GM19023 (cell line): Measurements from ENCODE around the gene GNAI2.
"Not testable (repeated sequence)": the region's sequence is repeated elsewhere in the genome, so short reads cannot be mapped to it uniquely, and the experiment has no call there.

Source experiments
- ATAC-seq: cut with Tn5 transposase; IDR thresholded peaks from one replicate; pipeline ENCODE4 v1.9.1; 2021; ENCODE audit warnings: mild to moderate bottlenecking, moderate library complexity; ENCODE audit not compliant: unreplicated experiment

GNAI2 gene

GRCh38 chr3:50263478-50264382 lies 27.7 kb downstream of the GNAI2 start:
- ATAC-seq: no peak

GRCh38 chr3:50264383-50264963 lies 28.5 kb downstream of the GNAI2 start:
- no peak for ATAC-seq

GRCh38 chr3:50264964-50265485 lies 29.0 kb downstream of the GNAI2 start:
- ATAC-seq: no peak

- ATAC-seq: no peak
These were observed 29.6 kb downstream of the GNAI2 start for GRCh38 chr3:50265571-50265970.

- no peak for ATAC-seq
These were observed 30.0 kb downstream of the GNAI2 start for GRCh38 chr3:50266017-50266416.

- no peak for ATAC-seq
These were observed 30.8 kb downstream of the GNAI2 start for GRCh38 chr3:50266836-50267235.

DNA sequence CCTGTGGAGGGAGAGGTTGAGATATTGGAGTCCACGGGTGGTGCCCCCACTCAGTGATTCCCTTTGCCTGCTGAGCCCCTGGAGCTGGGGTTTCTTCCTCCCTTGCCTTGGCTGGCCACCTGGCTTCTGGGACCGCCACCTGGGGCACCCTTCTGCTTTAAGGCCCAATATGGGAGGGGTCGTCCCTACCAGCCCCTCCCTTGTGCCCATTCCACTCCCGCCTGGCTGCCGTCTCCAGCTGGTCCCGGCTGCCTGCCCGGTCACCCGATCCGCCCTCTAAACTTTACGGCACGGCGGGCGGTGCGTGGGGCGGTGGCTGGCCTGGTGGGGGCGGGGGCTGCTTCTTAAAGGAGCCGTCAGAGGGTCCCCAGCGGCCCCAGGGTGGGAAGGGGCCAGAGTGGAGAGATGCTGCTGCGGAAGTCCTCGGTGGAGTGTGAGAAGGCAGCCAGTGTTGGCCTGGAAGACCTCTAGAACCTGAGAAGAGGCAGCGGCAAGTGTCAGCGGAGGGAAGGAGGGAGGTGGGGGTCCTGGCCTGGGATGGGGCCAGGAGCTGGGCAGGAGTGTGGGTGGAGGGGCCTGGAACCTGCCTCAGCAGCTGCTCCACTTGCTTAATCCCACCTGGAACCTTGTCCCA lies 31.4 kb downstream of the GNAI2 start:
- ATAC-seq: no peak

DNA sequence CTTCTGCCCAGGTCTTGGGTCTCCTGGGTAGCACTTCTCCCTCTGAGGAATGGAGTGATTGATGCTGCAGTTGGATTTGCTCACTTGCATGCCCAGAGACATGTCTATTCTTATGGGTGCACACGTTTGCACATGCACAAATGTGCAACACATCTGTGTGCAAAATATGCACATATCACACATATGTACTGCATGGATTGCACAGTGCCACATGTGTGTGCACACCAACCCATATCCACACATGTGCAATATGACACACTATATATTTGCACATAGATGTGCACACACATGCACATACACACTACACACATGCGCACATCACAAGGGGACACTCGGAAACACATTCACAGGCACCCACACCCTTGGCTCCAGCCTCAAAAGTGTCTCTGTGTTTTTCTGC lies 32.3 kb downstream of the GNAI2 start:
- no peak for ATAC-seq

DNA sequence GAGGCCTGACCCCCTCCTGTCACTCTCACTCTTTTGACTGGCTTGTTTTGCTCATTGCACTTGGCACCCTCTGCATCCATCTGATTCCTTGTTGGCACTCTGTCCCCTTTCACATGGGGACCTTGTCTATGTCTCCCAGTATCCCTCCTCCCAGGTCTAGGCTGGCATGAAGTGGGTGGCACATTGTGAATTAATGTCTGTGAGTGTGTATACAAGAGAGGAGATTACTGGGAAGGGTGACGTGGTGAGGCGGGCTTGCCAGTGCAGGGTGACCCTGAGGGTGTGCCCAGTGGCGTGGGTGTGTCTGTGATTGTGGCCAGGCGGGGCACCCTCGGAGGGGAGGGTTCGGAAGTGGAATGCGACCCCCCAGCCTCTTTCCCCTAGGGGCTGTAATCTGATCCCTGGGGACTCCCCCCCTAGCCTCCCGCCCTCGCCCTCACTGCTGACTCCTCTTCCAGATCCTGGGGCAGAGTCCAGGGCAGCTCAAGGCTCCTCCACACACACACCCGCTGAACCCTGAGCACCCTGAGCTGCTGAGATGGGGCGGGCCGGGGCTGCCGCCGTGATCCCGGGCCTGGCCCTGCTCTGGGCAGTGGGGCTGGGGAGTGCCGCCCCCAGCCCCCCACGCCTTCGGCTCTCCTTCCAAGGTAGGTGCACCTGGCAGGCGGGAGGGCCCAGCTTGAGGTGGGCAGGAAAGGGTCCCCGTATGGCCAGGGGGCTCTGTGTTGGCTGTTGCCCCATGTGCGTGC lies 32.9 kb downstream of the GNAI2 start, which contains the start of gene SEMA3B:
TSS of gene SEMA3B (plus strand) at position 445 of the 749 bp plus-strand sequence. CDS start at position 539, 94 bp downstream.
- no peak for ATAC-seq

DNA sequence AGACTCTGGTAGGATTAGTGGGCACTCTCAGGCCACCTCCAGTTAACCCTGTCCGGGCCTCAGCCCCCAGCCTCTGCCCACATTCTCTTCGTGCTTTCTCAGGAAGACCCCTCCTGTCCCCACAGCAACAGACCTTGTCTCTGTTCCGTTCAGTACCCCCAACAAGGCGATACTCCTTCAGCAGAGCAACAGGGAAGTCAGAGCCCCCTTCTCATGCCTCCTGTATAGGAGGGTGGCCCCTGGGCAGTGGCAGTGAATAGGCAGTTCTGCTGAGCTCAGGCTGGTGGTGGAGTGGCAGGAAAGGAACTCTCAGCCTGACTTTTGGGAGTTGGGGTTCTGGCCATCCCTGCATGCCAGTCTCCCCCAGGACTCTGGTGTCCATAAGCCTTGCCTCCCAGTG lies 33.5 kb downstream of the GNAI2 start:
- no peak for ATAC-seq

DNA sequence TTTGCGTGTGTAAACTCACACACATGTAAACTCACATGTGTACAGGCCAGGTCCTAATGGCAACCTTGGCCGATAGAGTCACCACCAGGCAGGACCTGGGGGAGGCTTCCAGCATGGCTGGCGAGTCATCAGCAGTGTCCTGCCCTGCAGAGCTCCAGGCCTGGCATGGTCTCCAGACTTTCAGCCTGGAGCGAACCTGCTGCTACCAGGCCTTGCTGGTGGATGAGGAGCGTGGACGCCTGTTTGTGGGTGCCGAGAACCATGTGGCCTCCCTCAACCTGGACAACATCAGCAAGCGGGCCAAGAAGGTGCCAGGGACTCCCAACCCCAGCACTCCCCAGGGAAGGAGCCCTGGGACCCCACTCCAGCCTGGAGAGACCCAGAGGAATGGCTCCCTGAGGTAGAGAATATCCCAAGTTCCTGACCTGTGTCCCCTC lies 34.0 kb downstream of the GNAI2 start:
- ATAC-seq: no peak

- ATAC-seq: no peak
These were observed 34.6 kb downstream of the GNAI2 start for GRCh38 chr3:50270422-50271224.

DNA sequence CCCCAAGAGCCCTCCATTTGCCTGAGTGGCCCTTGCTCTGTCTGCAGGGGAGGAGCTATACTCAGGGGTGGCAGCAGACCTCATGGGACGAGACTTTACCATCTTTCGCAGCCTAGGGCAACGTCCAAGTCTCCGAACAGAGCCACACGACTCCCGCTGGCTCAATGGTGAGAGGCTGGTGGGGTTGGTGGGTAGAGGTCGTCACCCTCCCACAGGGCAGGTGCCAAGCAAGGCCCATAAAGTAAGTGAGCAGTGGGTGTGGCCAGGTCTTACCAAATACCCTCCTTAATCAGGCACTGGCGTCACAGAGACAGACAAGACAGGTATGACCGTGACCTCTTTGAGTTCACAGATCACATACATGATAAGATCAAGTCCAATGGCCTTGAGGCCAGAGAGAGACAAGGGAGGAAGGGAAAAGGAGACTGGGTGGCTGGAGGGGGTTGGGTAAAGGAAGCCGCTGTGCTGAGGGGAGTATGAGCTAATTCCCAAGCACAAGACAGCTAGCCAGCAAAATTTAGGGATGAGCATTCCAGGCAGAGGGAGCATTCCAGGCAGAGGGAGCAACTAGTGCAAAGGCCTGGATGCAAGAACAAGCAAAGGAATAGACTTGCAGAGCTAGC lies 35.4 kb downstream of the GNAI2 start:
- no peak for ATAC-seq

DNA sequence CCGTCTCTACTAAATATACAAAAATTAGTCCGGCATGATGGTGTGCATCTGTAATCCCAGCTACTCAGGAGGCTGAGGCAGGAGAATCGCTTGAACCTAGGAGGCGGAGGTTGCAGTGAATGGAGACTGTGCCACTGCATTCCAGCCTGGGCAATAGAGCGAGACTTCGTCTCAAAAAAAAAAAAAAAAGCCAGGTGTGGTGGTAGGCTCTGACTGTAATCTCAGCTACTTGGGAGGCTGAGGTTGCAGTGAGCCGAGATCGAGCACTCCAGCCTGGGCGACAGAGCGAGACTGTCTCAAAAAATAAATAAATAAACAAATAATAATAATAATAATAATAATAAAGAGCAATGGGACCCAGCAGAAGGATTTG lies 36.5 kb downstream of the GNAI2 start:
- not testable (repeated sequence) for ATAC-seq

GRCh38 chr3:50272911-50273688 lies 37.1 kb downstream of the GNAI2 start:
- ATAC-seq: peak; percentile 85

GRCh38 chr3:50273689-50274065 lies 37.7 kb downstream of the GNAI2 start:
- no peak for ATAC-seq

DNA sequence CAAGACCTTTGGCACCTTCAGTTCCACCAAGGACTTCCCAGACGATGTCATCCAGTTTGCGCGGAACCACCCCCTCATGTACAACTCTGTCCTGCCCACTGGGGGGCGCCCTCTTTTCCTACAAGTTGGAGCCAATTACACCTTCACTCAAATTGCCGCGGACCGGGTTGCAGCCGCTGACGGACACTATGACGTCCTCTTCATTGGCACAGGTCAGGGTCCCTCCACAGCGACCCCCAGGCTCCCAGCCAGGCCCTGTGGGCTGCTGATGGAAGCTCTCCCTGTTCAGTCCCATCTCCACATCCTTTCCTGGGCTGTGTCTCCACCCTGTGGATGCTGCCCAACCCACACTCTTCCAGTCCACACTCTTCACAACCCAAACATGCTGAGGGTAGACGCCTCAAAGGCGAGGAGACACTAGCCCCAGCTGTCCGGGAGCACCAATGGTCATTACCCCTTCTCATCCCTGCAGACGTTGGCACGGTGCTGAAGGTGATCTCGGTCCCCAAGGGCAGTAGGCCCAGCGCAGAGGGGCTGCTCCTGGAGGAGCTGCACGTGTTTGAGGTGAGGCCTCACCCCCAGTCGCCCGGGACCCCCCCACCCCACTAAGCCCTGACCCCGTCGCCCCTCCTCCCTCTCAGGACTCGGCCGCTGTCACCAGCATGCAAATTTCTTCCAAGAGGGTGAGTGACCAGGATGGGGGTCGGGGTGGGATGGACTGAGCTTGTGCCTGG lies 38.5 kb downstream of the GNAI2 start:
- no peak for ATAC-seq
